Type B pancreatic cell (in vitro differentiated cells): ENCODE results near the gene TCF7L2. TPM values are rescaled to one million over a fixed set of nuclear protein-coding genes. Genes with fewer than 3 reads are reported as not detected.
A peak's percentile ranks its signal among the peaks of the same experiment; 100 is the strongest.

Experiments
- DNase-seq: peaks from one replicate; pipeline ENCODE4 v3.0.0; 2021; ENCODE audit warnings: mixed read lengths; ENCODE audit not compliant: unreplicated experiment; ENCODE audit errors: extremely low spot score
- H3K27ac Mint-ChIP-seq: 2 replicates; pipeline ENCODE4 v1.8.0; 2021; ENCODE audit warnings: mild to moderate bottlenecking, mixed read lengths
- H3K27me3 Mint-ChIP-seq: 2 replicates; pipeline ENCODE4 v1.8.0; 2021; ENCODE audit warnings: mixed read lengths
- H3K36me3 Mint-ChIP-seq: 2 replicates; pipeline ENCODE4 v1.8.0; 2021; ENCODE audit warnings: mixed read lengths
- H3K4me1 Mint-ChIP-seq: one replicate; pipeline ENCODE4 v1.8.0; 2021; ENCODE audit warnings: mixed read lengths; ENCODE audit not compliant: unreplicated experiment
- H3K4me3 Mint-ChIP-seq: 2 replicates; pipeline ENCODE4 v1.8.0; 2021; ENCODE audit warnings: mild to moderate bottlenecking, mixed read lengths
- H3K9me3 Mint-ChIP-seq: 2 replicates; pipeline ENCODE4 v1.8.0; 2021; ENCODE audit warnings: mixed read lengths
- total RNA-seq: library from RNA; stranded (reverse); gene quantifications from 2 replicates; pipeline ENCODE4 v1.2.1, GENCODE V29; 2021; ENCODE audit warnings: low replicate concordance
- TF ChIP-seq, protein P1 (sequence below): fragments of 200-600 bp; sonication (generic); conservative IDR thresholded peaks from 2 replicates; pipeline ENCODE4 v1.5.0; 2021; ENCODE audit warnings: antibody characterized with exemption, mild to moderate bottlenecking

Gene TCF7L2
- total RNA-seq, 1 donor from 2014 or later = 39.7 TPM

DNA sequence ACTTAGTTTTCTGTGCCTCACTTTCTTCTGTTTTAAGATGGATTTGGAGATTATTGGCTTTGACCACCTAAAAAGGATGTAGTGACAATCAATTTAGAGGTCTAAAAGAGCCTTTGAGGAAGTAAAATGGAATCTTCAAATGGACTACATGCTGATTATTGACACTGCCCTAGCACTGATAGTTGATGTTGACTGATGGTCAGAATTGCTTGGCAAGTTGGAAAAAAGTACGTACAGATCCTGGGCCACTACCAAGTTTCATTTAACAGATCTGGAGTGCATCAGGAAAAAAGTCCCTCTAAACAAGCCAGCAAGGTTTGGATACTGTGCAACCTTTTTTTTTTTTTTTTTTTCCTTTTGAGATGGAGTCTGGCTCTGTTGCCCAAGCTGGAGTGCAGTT is 81.1 kb downstream of the TCF7L2 start:
- H3K9me3 Mint-ChIP-seq = peaks cover 4% of the 10 kb centered on the region
- no peak overlapping the region for H3K27ac Mint-ChIP-seq
- DNase-seq = no peak

DNA sequence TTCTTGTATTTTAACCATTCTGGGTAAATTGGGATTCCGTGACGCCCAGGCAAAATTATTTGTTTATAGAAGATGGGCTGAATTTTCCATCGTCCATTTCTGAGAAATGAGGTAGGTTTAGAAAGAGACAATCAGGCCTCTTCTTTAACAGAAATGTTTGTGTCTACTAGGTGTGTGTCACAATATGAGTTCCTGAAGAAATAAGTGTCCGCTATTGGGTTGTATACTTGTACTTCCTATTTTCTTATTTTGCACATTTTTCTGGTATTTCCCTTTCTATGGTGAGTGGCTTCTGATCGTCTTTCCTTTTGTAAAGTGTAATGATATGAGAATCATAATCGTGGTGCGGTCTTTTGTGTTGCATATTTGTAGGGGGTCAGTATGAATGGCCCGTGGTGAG is 83.9 kb downstream of the TCF7L2 start:
- Mint-ChIP-seq H3K4me1 (peaks cover 45% of the 10 kb centered on the region), H3K27ac (no peak overlapping the region), H3K9me3 (peaks cover 4% of the 10 kb centered on the region), H3K4me3 (no peak overlapping the region), H3K36me3 (peaks cover 15% of the 10 kb centered on the region), H3K27me3 (no peaks in the 10 kb centered on the region)
- TF ChIP-seq, protein P1, sequence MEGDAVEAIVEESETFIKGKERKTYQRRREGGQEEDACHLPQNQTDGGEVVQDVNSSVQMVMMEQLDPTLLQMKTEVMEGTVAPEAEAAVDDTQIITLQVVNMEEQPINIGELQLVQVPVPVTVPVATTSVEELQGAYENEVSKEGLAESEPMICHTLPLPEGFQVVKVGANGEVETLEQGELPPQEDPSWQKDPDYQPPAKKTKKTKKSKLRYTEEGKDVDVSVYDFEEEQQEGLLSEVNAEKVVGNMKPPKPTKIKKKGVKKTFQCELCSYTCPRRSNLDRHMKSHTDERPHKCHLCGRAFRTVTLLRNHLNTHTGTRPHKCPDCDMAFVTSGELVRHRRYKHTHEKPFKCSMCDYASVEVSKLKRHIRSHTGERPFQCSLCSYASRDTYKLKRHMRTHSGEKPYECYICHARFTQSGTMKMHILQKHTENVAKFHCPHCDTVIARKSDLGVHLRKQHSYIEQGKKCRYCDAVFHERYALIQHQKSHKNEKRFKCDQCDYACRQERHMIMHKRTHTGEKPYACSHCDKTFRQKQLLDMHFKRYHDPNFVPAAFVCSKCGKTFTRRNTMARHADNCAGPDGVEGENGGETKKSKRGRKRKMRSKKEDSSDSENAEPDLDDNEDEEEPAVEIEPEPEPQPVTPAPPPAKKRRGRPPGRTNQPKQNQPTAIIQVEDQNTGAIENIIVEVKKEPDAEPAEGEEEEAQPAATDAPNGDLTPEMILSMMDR = no peak
- no peak for DNase-seq

More for the DNA sequence above, 81.1 kb downstream of the TCF7L2 start:
- peaks cover 21% of the 10 kb centered on the region for H3K36me3 Mint-ChIP-seq
- H3K4me1 Mint-ChIP-seq = peaks cover 55% of the 10 kb centered on the region
- TF ChIP-seq, protein P1 = no peak
- H3K4me3 Mint-ChIP-seq = no peak overlapping the region
- no peaks in the 10 kb centered on the region for H3K27me3 Mint-ChIP-seq

DNA sequence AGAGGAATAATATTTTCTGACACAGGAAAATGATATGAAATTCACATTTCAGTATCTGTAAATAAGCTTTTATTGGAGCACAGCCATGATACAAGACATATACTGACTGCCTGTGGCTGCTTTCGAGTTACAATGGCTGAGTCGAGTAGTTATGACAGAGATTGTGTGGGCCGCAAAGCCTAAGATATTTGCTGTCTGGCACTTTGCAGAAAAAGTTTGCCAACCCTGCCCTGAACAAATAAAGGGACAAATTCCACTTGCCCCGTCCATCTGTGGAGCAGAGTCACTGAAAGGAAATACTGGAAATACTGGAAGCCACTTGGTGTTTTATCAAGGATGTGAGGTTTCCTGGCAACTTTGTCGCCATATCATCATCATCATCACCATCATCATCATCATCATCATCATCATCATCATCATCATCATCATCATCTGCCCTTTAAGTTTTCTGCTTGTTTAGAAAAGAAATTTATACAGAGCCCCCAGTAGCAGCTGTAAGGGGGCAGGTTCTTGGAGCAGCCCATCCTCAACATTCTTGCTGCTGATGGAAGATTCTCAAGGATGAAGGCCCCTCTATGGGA is 85.8 kb downstream of the TCF7L2 start:
- no peak overlapping the region for H3K4me3 Mint-ChIP-seq
- peaks cover 4% of the 10 kb centered on the region for H3K9me3 Mint-ChIP-seq
- peak overlapping the region; percentile 22 for H3K27ac Mint-ChIP-seq
- DNase-seq = no peak
- TF ChIP-seq, protein P1 = no peak
- H3K27me3 Mint-ChIP-seq = no peaks in the 10 kb centered on the region
- H3K4me1 Mint-ChIP-seq = peaks cover 39% of the 10 kb centered on the region
- H3K36me3 Mint-ChIP-seq = peaks cover 15% of the 10 kb centered on the region

DNA sequence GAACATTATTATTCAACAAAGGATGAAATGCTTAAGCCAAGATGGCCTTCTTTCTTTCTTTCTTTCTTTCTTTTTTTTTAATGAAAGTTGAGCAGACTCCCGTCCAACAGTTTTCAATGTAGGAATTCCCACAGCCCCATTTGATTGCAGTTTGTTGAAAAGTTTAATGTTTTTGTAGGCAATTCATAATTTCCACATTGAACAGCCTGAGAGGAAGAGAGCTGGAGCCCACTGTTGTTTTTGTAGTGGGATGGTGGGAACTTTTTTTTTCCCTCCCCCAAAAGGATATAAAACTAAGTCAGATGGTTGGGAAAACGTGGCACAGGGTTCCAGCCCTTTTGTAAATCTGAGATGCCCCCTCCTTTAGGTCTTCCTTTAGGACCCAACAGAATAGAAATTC is 86.6 kb downstream of the TCF7L2 start:
- no peak for DNase-seq
- Mint-ChIP-seq H3K27ac (no peak overlapping the region), H3K9me3 (peaks cover 4% of the 10 kb centered on the region), H3K27me3 (no peaks in the 10 kb centered on the region), H3K4me1 (peaks cover 38% of the 10 kb centered on the region), H3K4me3 (no peak overlapping the region), H3K36me3 (peaks cover 15% of the 10 kb centered on the region)
- TF ChIP-seq, protein P1 = no peak

DNA sequence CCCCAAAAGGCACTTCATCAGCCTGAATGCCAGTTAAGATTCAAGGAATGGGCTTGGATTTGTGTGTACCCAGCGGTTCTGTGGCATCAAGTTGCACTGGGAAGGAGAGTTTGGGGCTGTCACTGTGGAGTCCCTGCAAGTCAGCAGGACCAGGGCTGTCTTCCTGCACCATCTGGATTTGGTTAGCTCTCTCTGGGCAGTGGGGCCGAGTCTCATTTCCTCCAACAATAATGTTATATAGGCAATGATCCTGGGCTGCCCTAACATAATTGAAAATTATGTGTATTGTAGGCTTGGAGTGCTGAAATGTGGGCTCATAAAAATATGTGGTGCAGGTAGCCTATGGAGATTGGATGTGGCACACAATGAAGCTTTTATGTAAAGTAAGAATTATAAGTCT is 87.2 kb downstream of the TCF7L2 start:
- Mint-ChIP-seq H3K4me1 (peaks cover 35% of the 10 kb centered on the region), H3K9me3 (peaks cover 4% of the 10 kb centered on the region), H3K36me3 (peaks cover 20% of the 10 kb centered on the region), H3K27ac (no peak overlapping the region), H3K27me3 (no peaks in the 10 kb centered on the region), H3K4me3 (no peak overlapping the region)
- TF ChIP-seq, protein P1 = no peak
- no peak for DNase-seq
